Activated T-helper 17 cell treated with anti-CD3 and anti-CD28 coated beads, Interleukin-2, amount 50 U/mL, for 72 hours (primary cell): Measurements from ENCODE around the gene TMEM184C. TPM values are rescaled to one million over a fixed set of nuclear protein-coding genes. Genes with fewer than 3 reads are reported as not detected.

Experiments
- ATAC-seq: fragments of 150-1000 bp; cut with Tn5 transposase; replicated peaks from 2 replicates; pipeline ENCODE4 v1.10.0; 2021; ENCODE audit warnings: mild to moderate bottlenecking, moderate library complexity
- H3K27ac Mint-ChIP-seq: one replicate; pipeline ENCODE4 v1.8.0; 2022; ENCODE audit warnings: mixed read lengths
- H3K27me3 Mint-ChIP-seq: one replicate; pipeline ENCODE4 v1.8.0; 2022; ENCODE audit warnings: mixed read lengths
- H3K36me3 Mint-ChIP-seq: one replicate; pipeline ENCODE4 v1.8.0; 2022; ENCODE audit warnings: low read depth, mild to moderate bottlenecking, mixed read lengths
- H3K4me1 Mint-ChIP-seq: one replicate; pipeline ENCODE4 v1.8.0; 2022; ENCODE audit warnings: mixed read lengths
- H3K4me3 Mint-ChIP-seq: one replicate; pipeline ENCODE4 v1.8.0; 2022; ENCODE audit warnings: mild to moderate bottlenecking, mixed read lengths
- H3K9me3 Mint-ChIP-seq: one replicate; pipeline ENCODE4 v1.8.0; 2022; ENCODE audit warnings: mixed read lengths
- total RNA-seq, 2 donors: library from RNA; stranded (reverse); gene quantifications; one replicate each; pipeline ENCODE4 v1.2.3, GENCODE V29; 2022

TMEM184C gene
- total RNA-seq, 2 donors from 2014 or later: 14.1 to 18.9 TPM

DNA sequence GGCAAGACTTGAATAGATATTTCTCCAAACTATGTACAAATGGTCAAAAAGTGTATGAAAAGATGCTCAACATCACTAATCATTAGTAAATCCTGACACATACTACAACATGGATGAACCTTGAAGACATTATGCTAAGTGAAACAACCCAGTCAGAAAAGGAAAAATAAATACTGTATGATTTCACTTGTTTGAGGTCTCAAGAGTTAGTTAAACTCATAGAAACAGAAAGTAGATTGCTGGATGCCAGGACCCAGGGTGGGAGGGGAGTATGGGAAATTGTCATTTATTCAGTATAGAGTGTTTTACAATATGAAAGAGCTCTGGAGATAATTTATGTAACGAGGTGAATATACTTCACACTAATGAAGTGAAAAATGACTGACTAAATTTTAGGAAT is 34.4 kb downstream of the TMEM184C start:
- Mint-ChIP-seq H3K4me1 (peaks cover 16% of the 10 kb centered on the region), H3K36me3 (peaks cover 92% of the 10 kb centered on the region), H3K9me3 (no peaks in the 10 kb centered on the region), H3K27me3 (no peaks in the 10 kb centered on the region), H3K27ac (no peak overlapping the region), H3K4me3 (no peak overlapping the region)
- ATAC-seq: peak; percentile 21

DNA sequence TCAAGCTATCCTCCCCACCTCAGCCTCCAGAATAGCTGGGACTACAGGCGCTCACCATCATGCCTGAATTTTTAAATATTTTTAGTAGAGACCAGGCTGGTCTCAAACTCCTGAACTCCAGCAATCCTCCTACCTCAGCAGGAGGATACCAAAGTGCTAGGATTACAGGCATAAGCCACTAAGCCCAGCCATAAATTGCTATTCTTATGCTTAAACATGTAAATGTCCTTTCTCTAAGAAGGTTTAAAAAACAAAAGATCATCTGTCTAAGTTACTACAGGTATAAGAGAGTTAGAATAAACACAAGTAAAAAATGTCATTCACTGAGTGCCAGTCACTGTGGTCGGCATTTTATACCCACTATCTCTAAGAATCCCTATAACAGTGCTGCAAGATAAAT is 38.4 kb downstream of the TMEM184C start:
- H3K9me3 Mint-ChIP-seq: no peaks in the 10 kb centered on the region
- peaks cover 96% of the 10 kb centered on the region for H3K36me3 Mint-ChIP-seq

DNA sequence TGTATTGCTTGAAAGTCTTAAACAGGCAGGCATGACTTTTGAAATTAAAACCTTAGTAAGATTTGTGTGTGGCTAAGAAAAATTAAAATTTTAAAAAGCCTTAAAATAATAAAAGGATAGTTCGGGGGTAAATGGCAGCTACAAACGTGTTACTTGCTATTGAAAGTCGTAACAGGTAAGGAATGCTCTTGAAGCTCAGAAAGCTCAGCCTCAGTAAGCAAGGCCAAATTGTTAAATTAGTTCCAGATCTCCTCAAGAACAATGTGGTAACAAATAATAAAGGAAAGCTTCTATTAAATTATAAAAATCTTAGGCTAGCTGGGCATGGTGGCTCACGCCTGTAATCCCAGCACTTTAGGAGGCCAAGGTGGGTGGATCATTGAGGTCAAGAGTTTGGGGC is 41.3 kb downstream of the TMEM184C start:
- H3K36me3 Mint-ChIP-seq: peaks cover 88% of the 10 kb centered on the region

More for the DNA sequence above, 38.4 kb downstream of the TMEM184C start:
- H3K4me1 Mint-ChIP-seq: peaks cover 6% of the 10 kb centered on the region
- no peaks in the 10 kb centered on the region for H3K27me3 Mint-ChIP-seq
- ATAC-seq: no peak
- no peak overlapping the region for H3K4me3 Mint-ChIP-seq
- no peak overlapping the region for H3K27ac Mint-ChIP-seq

DNA sequence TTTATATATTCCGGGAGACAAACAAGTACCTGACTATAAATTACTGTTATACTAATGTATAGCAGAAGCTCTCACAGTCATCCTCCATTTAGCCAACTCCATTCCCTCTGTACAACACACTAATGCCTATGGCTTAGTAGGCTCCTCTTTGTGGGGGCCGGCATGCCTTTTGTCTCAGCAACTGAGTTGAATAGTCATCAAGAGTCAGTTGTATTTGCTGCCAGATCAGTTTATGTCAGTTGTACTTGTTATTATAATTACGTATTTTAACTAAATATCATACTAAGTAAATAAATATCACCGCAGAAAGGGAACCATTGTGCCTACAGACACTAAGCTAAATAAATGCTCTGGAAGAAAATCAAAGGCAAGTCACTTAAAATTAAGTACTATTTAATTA is 56.9 kb downstream of the TMEM184C start:
- peaks cover 30% of the 10 kb centered on the region for H3K36me3 Mint-ChIP-seq
- no peak overlapping the region for H3K4me3 Mint-ChIP-seq
- H3K27me3 Mint-ChIP-seq: no peaks in the 10 kb centered on the region
- no peak for ATAC-seq
- H3K4me1 Mint-ChIP-seq: no peaks in the 10 kb centered on the region
- no peaks in the 10 kb centered on the region for H3K9me3 Mint-ChIP-seq
- no peak overlapping the region for H3K27ac Mint-ChIP-seq

More for the DNA sequence above, 41.3 kb downstream of the TMEM184C start:
- Mint-ChIP-seq H3K27me3 (no peaks in the 10 kb centered on the region), H3K4me1 (no peaks in the 10 kb centered on the region), H3K4me3 (no peak overlapping the region), H3K27ac (peak overlapping the region; percentile 1), H3K9me3 (no peaks in the 10 kb centered on the region)
- no peak for ATAC-seq

DNA sequence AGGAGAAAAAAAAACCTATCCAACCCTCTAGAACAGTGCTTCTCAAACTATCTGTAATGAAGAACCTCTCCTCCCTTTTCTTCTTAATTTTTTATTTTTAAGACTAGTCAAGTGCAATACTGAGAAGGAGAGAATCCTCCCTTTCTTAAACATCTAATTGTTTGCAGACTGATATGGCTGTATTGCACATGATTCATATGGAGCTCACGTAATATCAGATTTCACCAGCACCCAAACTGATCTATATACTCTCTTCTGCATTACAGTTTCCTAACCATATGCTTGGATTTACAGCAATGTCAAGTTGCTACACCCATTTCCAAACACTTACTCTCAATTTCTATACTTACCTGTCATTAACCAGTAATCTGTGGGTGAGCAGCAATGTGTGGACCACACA is 57.3 kb downstream of the TMEM184C start:
- Mint-ChIP-seq H3K9me3 (no peaks in the 10 kb centered on the region), H3K4me3 (no peak overlapping the region), H3K27ac (no peak overlapping the region), H3K4me1 (no peaks in the 10 kb centered on the region), H3K27me3 (no peaks in the 10 kb centered on the region), H3K36me3 (peaks cover 32% of the 10 kb centered on the region)
- no peak for ATAC-seq

DNA sequence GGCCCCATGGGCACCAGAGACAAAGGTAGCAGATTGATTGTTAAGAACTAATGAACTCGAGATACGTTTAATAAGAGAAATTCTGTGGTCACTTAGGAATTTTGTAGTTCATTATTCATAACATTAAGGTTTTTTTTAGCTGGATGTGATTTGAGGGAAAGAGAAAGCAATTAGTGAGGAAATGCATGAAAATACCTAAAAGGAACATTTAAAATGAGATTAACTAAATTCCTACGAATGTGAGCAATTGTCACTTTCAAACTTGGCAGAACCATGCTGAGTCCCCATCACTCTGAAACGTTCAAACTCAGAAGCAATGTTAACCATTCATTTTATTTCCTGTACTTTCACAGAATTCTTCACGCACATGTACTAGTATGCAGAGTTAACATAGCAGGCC is 60.9 kb downstream of the TMEM184C start:
- Mint-ChIP-seq H3K27ac (no peak overlapping the region), H3K36me3 (peaks cover 23% of the 10 kb centered on the region), H3K4me1 (peaks cover 13% of the 10 kb centered on the region), H3K4me3 (no peak overlapping the region), H3K9me3 (no peaks in the 10 kb centered on the region), H3K27me3 (no peaks in the 10 kb centered on the region)
- no peak for ATAC-seq

DNA sequence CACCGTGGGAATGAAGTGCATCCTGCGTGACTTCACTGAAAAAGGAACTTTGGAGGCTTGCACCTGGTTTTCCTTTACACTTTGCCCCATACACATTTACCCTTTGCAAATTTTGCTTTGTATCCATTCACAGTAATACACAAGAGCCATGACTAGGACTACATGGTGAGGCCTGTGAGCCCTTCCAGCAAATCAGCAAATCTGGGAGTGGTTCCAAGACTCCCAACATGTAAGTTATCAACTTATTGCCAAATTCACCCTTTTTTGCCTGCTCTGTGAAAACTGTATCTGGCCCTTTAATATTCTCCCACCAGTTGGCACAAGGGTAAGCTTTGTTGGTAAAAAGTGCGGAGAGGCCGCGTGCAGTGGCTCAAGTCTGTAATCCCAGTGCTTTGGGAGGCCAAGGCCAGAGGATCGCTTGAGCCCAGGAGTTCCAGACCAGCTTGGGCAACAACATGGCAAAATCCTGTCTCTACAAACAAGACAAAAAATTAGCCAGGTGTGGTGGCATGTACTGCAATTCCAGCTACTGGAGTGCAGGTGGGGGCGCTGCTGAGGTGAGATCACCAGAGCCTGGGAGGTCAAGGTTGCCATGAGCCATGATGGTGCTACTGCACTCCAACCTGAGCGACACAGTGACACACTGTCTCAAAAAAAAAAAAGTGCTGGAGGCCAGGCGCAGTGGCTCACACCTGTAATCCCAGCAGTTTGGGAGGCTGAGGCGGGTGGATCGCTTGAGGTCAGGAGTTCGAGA is 61.8 kb downstream of the TMEM184C start:
- Mint-ChIP-seq H3K4me3 (no peak overlapping the region), H3K4me1 (peaks cover 13% of the 10 kb centered on the region), H3K36me3 (peaks cover 19% of the 10 kb centered on the region), H3K27me3 (no peaks in the 10 kb centered on the region), H3K9me3 (no peaks in the 10 kb centered on the region), H3K27ac (no peak overlapping the region)
- ATAC-seq: no peak

DNA sequence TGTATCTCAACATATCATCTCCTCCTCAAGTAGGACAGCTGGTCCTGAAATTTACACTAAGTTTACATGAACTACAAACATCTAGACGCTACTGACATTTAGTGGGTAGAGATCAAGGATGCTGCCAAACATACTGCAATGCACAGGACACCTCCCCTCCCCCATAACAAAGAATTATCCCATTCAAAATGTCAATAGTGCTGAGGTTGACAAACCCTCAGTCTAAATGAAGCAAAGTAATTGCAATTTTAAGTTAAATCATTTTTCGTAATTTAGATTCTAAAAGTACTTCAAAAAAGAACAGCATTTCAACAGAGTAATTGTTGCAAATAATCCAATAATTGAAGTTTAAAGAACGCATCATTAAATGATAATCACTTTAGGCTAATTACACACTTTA is 65.6 kb downstream of the TMEM184C start:
- H3K4me3 Mint-ChIP-seq: peak overlapping the region; percentile 86
- peak overlapping the region; percentile 95 for H3K27ac Mint-ChIP-seq
- no peaks in the 10 kb centered on the region for H3K27me3 Mint-ChIP-seq
- H3K36me3 Mint-ChIP-seq: peaks cover 15% of the 10 kb centered on the region
- no peak for ATAC-seq
- peaks cover 13% of the 10 kb centered on the region for H3K4me1 Mint-ChIP-seq
- no peaks in the 10 kb centered on the region for H3K9me3 Mint-ChIP-seq

DNA sequence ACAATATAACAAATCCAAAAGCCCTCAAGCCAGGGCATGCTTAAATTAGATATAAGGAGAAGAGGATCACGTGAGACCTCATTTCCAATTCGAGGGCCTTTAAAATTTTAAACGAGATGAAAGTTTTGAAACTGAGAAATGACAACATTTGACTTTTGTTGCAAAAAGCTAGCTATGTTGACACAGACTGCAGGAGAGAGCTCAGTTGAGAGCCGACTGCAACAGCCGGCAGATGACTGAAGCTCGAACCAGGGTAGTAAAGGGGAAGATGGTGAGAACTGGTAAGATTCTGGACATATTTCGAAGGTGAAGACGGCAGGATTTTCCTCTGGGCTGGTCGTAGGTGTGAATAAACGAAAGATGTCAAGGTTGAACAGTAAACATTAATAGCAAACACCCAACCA is 66.0 kb downstream of the TMEM184C start:
- H3K27ac Mint-ChIP-seq: peak overlapping the region; percentile 95
- H3K27me3 Mint-ChIP-seq: no peaks in the 10 kb centered on the region
- peaks cover 11% of the 10 kb centered on the region for H3K36me3 Mint-ChIP-seq
- ATAC-seq: no peak
- H3K9me3 Mint-ChIP-seq: no peaks in the 10 kb centered on the region
- peak overlapping the region; percentile 86 for H3K4me3 Mint-ChIP-seq
- H3K4me1 Mint-ChIP-seq: peaks cover 13% of the 10 kb centered on the region

DNA sequence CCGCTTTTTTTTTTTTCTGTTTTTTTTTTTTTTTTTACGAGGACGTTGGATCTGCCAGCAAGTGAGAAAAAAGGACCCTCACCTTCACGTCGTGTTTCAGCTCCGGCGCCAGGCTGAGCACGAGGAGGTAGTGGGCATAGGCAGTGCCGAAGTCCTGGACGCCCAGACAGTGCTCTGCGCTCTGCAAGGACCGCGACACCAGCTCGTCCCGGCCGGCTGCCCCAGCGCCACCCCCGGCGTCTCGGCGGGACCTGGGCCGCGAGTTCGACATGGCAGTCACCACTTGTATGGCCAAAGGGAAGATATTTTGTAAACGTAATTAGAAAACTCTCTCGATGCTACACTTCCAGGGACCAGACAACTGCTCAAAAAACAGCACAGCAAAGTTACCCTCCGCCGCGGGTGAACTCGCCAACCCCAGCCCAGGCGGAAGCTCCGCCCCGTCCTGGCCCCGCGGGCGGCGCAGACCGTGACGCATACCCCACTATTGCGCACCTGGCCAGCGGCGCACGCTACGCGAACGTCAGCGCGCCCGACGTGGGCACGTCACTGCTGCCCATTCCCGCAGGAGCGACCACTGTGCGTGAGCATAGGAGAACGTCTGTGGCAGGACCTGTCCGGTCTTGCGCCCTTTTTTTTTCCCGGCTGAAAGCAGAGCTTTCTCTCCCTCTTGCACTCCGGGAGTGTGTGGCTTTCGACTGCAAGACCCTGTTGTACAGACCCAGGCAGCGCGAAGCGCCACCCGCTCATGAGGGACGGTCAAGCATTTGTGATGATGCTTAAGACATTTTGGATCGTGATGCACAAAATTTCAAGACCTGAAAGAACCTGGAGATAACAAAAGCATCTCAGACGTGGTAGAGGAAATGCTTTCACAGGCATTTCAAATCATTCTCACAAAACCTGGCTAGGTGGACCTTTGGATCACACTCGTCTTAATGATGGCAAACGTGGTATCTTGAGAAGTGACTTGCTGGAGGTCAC is 66.8 kb downstream of the TMEM184C start, which contains the start of gene PRMT9:
Gene PRMT9 (minus strand): TSS at position 447 of the 984 bp plus-strand sequence. CDS start 176 bp downstream, at position 271.
- peaks cover 14% of the 10 kb centered on the region for H3K4me1 Mint-ChIP-seq
- peak within 1 kb of the TSS; percentile 95 for H3K27ac Mint-ChIP-seq
- H3K4me3 Mint-ChIP-seq: peak within 1 kb of the TSS; percentile 86
- no peaks in the 10 kb centered on the region for H3K9me3 Mint-ChIP-seq
- peak; percentile 99 for ATAC-seq
- peaks cover 2% of the 10 kb centered on the region for H3K36me3 Mint-ChIP-seq
- H3K27me3 Mint-ChIP-seq: no peaks in the 10 kb centered on the region

DNA sequence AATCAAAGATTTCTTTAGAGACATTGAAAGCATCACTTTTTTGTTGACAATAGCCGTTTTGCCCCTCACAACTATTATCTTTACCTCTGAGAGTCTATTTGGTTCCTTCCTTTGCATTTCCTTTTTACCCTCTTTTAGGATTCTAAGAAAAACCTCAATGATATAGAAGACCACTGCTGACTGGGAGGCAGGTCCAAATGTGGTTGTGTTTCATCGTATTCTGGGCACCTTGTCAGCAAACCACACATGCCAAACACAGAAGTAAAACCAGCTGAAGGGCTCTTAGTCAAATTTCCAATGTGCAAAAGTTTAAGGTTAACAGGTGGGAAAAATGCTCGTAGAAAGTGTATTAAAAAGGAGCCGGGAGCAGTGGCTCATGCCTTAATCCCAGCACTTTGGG is 71.9 kb downstream of the TMEM184C start:
- Mint-ChIP-seq H3K27ac (peak overlapping the region; percentile 46), H3K36me3 (no peaks in the 10 kb centered on the region), H3K4me1 (peaks cover 4% of the 10 kb centered on the region), H3K9me3 (no peaks in the 10 kb centered on the region), H3K4me3 (peak overlapping the region; percentile 42), H3K27me3 (peaks cover 10% of the 10 kb centered on the region)
- ATAC-seq: peak; percentile 53

DNA sequence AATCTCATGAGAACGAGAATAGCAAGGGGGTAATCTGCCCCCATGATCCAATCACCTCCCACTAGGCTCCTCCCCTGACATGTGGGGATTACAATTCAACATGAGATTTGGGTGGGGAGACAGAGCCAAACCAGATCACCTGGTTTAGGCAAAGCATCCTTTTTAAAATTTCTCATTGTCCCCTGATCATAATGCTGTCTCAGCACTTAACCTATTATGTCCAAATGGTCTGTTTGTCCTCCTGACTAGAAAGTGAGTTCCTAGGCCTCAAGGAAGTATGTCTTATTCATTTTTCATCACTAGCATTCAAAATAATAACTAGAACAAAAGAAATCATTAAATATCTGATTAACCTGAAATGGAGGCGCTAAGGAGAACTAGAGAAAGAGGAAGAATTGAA is 74.6 kb downstream of the TMEM184C start:
- no peak for ATAC-seq
- H3K36me3 Mint-ChIP-seq: no peaks in the 10 kb centered on the region
- H3K27me3 Mint-ChIP-seq: peaks cover 10% of the 10 kb centered on the region

DNA sequence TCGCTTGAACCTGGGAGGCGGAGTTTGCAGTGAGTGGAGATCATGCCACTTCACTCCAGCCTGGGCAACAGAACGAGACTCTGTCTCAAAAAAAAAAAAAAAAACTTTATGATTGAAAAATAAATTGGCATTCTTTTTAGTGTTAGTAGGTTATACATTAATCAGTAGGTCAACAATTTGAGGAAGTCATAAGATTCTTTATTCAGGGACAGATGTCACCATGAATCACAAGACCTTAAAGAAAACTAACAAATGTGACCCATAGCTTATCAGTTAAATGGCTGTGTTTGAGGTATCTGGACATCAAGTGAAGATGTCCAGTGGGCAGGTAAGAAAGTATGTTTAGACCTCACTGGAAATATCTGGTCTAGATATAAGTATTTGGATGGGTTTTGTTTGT is 76.0 kb downstream of the TMEM184C start:
- H3K9me3 Mint-ChIP-seq: no peaks in the 10 kb centered on the region
- H3K36me3 Mint-ChIP-seq: no peaks in the 10 kb centered on the region
- no peak for ATAC-seq
- H3K27ac Mint-ChIP-seq: no peak overlapping the region
- peaks cover 4% of the 10 kb centered on the region for H3K4me1 Mint-ChIP-seq
- peaks cover 10% of the 10 kb centered on the region for H3K27me3 Mint-ChIP-seq
- H3K4me3 Mint-ChIP-seq: no peak overlapping the region

More for the DNA sequence above, 74.6 kb downstream of the TMEM184C start:
- Mint-ChIP-seq H3K27ac (no peak overlapping the region), H3K4me1 (peaks cover 4% of the 10 kb centered on the region), H3K4me3 (no peak overlapping the region), H3K9me3 (no peaks in the 10 kb centered on the region)

DNA sequence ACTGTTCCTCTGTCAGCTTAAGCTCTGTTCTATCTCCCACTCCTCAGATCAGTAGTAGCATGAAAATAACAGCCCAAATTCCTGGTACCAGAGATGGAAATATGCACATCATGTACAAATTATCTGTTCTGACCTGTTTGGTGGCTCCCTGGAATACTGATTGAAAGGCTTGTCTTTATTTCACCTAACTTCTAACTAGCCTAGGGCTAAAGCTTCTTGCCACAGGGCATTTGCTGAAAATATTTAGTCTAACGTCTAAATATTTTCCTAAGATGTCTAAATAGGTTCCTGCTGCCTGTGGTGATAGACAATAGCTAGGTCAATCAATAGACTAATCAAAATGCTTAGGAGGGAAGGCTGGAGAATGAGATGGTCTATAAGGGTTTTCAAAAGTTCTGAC is 79.7 kb downstream of the TMEM184C start:
- no peaks in the 10 kb centered on the region for H3K9me3 Mint-ChIP-seq
- H3K4me3 Mint-ChIP-seq: no peak overlapping the region

More for the DNA sequence above, 79.7 kb downstream of the TMEM184C start:
- Mint-ChIP-seq H3K27ac (no peak overlapping the region), H3K27me3 (peaks cover 4% of the 10 kb centered on the region), H3K36me3 (no peaks in the 10 kb centered on the region), H3K4me1 (no peaks in the 10 kb centered on the region)
- ATAC-seq: no peak
